ENCODE measurements around the gene GNAO1.

DNA sequence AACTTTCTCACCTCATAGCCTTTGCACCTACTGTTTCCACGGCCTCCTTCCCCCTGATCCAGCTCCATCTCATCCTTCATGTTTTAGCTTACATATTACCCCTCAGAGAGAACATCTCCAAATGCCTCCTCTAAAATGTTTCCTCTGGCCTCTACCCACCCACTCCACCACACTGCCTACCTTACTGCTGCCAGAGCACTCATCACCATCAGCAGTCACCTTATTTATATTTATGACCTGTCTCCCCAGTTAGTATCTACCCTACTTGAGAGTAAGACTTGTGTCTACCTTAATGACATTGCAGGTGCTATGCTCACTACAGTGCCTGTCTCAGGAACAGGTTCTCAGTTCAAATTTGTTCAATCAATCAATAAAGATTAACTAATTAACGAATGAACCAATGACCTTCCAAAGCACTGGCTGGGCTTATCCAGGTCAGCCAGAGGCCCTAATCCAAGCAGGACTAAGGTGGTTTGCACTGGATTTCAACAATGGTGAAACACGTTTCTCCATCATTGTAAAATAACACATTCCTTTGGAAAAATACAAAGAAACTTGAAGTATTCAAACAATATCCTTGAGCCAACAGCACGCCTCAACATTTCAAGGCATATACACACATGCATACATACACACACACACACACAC is 192.9 kb downstream of the GNAO1 start:
- TF ChIP-seq, protein P1, sequence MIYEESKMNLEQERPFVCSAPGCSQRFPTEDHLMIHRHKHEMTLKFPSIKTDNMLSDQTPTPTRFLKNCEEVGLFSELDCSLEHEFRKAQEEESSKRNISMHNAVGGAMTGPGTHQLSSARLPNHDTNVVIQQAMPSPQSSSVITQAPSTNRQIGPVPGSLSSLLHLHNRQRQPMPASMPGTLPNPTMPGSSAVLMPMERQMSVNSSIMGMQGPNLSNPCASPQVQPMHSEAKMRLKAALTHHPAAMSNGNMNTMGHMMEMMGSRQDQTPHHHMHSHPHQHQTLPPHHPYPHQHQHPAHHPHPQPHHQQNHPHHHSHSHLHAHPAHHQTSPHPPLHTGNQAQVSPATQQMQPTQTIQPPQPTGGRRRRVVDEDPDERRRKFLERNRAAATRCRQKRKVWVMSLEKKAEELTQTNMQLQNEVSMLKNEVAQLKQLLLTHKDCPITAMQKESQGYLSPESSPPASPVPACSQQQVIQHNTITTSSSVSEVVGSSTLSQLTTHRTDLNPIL (CRISPR knock-in tag; IDR thresholded peaks at IDR 0.05; ENCODE audit: low read depth): no peak
- TF ChIP-seq OSR1 (CRISPR knock-in tag; IDR thresholded peaks at IDR 0.05): no peak
- TF ChIP-seq, protein P2, sequence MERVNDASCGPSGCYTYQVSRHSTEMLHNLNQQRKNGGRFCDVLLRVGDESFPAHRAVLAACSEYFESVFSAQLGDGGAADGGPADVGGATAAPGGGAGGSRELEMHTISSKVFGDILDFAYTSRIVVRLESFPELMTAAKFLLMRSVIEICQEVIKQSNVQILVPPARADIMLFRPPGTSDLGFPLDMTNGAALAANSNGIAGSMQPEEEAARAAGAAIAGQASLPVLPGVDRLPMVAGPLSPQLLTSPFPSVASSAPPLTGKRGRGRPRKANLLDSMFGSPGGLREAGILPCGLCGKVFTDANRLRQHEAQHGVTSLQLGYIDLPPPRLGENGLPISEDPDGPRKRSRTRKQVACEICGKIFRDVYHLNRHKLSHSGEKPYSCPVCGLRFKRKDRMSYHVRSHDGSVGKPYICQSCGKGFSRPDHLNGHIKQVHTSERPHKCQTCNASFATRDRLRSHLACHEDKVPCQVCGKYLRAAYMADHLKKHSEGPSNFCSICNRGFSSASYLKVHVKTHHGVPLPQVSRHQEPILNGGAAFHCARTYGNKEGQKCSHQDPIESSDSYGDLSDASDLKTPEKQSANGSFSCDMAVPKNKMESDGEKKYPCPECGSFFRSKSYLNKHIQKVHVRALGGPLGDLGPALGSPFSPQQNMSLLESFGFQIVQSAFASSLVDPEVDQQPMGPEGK (CRISPR knock-in tag; IDR thresholded peaks at IDR 0.05; ENCODE audit: borderline replicate concordance): no peak
- TF ChIP-seq ARNTL (CRISPR knock-in tag; IDR thresholded peaks at IDR 0.05; ENCODE audit: borderline replicate concordance, low read depth): no peak
- TF ChIP-seq GLIS3 (CRISPR knock-in tag; IDR thresholded peaks at IDR 0.05): no peak
- no peak for TF ChIP-seq ZNF70 (CRISPR knock-in tag; IDR thresholded peaks at IDR 0.05)
- TF ChIP-seq TOX (CRISPR knock-in tag; IDR thresholded peaks at IDR 0.05; ENCODE audit: borderline replicate concordance): no peak
